Mesendoderm (in vitro differentiated cells): ENCODE data around the gene RIC1.

ENCODE experiments used
- DNase-seq: peaks from one replicate; pipeline ENCODE4 v3.0.0; 2013
- H2AK5ac ChIP-seq: 2 replicates; pipeline ENCODE4 v1.6.1; 2013; ENCODE audit warnings: low read length, inconsistent platforms
- H2BK120ac ChIP-seq: 2 replicates; pipeline ENCODE4 v1.6.1; 2013; ENCODE audit warnings: low read depth, mild to moderate bottlenecking, low read length, moderate library complexity, mixed read lengths
- H2BK15ac ChIP-seq: replicated peaks from 2 replicates; pipeline ENCODE4 v1.6.1; 2013; ENCODE audit warnings: low read depth, mild to moderate bottlenecking, moderate library complexity
- H2BK5ac ChIP-seq: 2 replicates; pipeline ENCODE4 v1.6.1; 2013; ENCODE audit warnings: low read length, inconsistent platforms
- H3K18ac ChIP-seq: 2 replicates; pipeline ENCODE4 v1.6.1; 2013; ENCODE audit warnings: mild to moderate bottlenecking, low read length, mixed read lengths
- H3K23ac ChIP-seq: one replicate; pipeline ENCODE4 v1.6.1; 2013; ENCODE audit warnings: low read length
- H3K27ac ChIP-seq: 2 replicates; pipeline ENCODE4 v1.5.1; 2013; ENCODE audit warnings: low read depth, mild to moderate bottlenecking, inconsistent platforms, low read length, moderate library complexity
- H3K27me3 ChIP-seq: 2 replicates; pipeline ENCODE4 v1.6.1; 2013; ENCODE audit warnings: low read length, control low read depth, mild to moderate bottlenecking, inconsistent platforms; ENCODE audit not compliant: insufficient read depth, poor library complexity
- H3K36me3 ChIP-seq: 2 replicates; pipeline ENCODE4 v1.6.1; 2013; ENCODE audit warnings: low read length, inconsistent platforms; ENCODE audit not compliant: control insufficient read depth, insufficient read depth
- H3K4ac ChIP-seq: one replicate; pipeline ENCODE4 v1.6.1; 2013; ENCODE audit warnings: low read depth, mild to moderate bottlenecking, low read length, moderate library complexity
- H3K4me1 ChIP-seq: 2 replicates; pipeline ENCODE4 v1.6.1; 2013; ENCODE audit warnings: low read depth, low read length, inconsistent platforms; ENCODE audit not compliant: control insufficient read depth
- H3K4me2 ChIP-seq: 2 replicates; pipeline ENCODE4 v1.6.1; 2013; ENCODE audit warnings: low read length
- H3K4me3 ChIP-seq: 2 replicates; pipeline ENCODE4 v1.5.1; 2013; ENCODE audit warnings: mild to moderate bottlenecking, low read length
- H3K56ac ChIP-seq: one replicate; pipeline ENCODE4 v1.6.1; 2013; ENCODE audit warnings: low read length
- H3K79me1 ChIP-seq: 2 replicates; pipeline ENCODE4 v1.6.1; 2013; ENCODE audit warnings: low read length, inconsistent platforms
- H3K79me2 ChIP-seq: 2 replicates; pipeline ENCODE4 v1.6.1; 2013; ENCODE audit warnings: mild to moderate bottlenecking, low read length; ENCODE audit not compliant: control insufficient read depth, insufficient read depth
- H3K9ac ChIP-seq: 2 replicates; pipeline ENCODE4 v1.6.1; 2013; ENCODE audit warnings: low read length, inconsistent platforms
- H4K5ac ChIP-seq: one replicate; pipeline ENCODE4 v1.6.1; 2013; ENCODE audit warnings: low read length
- H4K8ac ChIP-seq: one replicate; pipeline ENCODE4 v1.6.1; 2013; ENCODE audit warnings: low read depth, mild to moderate bottlenecking, control low read depth, low read length, moderate library complexity
- WGBS: extraction: QIAGEN DNeasy Blood & Tissue Kit; methylation state at CpG from one replicate; pipeline ENCODE4 v1.1.7; 2013; ENCODE audit warnings: low lambda C conversion rate, missing lambda C conversion rate; ENCODE audit not compliant: insufficient coverage; ENCODE audit errors: extremely low coverage; 5-methylcytosine and 5-hydroxymethylcytosine counted together

RIC1 gene

GRCh38 chr9:5756633-5757032 lies 127.7 kb downstream of the RIC1 start:
- H3K4ac ChIP-seq: no peak overlapping the region
- no peaks in the 10 kb centered on the region for H3K79me2 ChIP-seq
- H3K27me3 ChIP-seq: no peaks in the 10 kb centered on the region
- no peak overlapping the region for H4K5ac ChIP-seq
- H3K79me1 ChIP-seq: no peaks in the 10 kb centered on the region
- H2BK120ac ChIP-seq: no peak overlapping the region
- H3K23ac ChIP-seq: no peak overlapping the region
- no peaks in the 10 kb centered on the region for H3K4me1 ChIP-seq
- no peak overlapping the region for H3K4me3 ChIP-seq
- no peak overlapping the region for H3K4me2 ChIP-seq
- no peaks in the 10 kb centered on the region for H3K36me3 ChIP-seq
- no peak overlapping the region for H3K9ac ChIP-seq
- no peak overlapping the region for H2AK5ac ChIP-seq
- no peak overlapping the region for H3K56ac ChIP-seq
- H3K18ac ChIP-seq: no peak overlapping the region
- no peak overlapping the region for H4K8ac ChIP-seq
- WGBS: no CpG with 5 or more reads among the region's 3 CpGs
- no peak overlapping the region for H3K27ac ChIP-seq
- no peak overlapping the region for H2BK5ac ChIP-seq
- no peak overlapping the region for H2BK15ac ChIP-seq
- no peak for DNase-seq

GRCh38 chr9:5760338-5760737 lies 131.4 kb downstream of the RIC1 start:
- Histone ChIP-seq H4K8ac (no peak overlapping the region), H3K9ac (no peak overlapping the region), H3K4me3 (no peak overlapping the region), H2AK5ac (no peak overlapping the region), H3K18ac (no peak overlapping the region), H3K23ac (no peak overlapping the region), H3K27ac (no peak overlapping the region), H2BK120ac (no peak overlapping the region), H3K79me1 (no peaks in the 10 kb centered on the region), H2BK5ac (no peak overlapping the region), H3K4me1 (no peaks in the 10 kb centered on the region), H3K27me3 (no peaks in the 10 kb centered on the region), H3K79me2 (no peaks in the 10 kb centered on the region), H3K56ac (no peak overlapping the region), H2BK15ac (no peak overlapping the region), H3K4ac (no peak overlapping the region), H3K4me2 (no peak overlapping the region), H3K36me3 (peaks cover 1% of the 10 kb centered on the region), H4K5ac (no peak overlapping the region)
- no CpG with 5 or more reads among the region's 1 CpG for WGBS
- no peak for DNase-seq

- Histone ChIP-seq H3K18ac (no peak overlapping the region), H2BK5ac (no peak overlapping the region), H3K56ac (no peak overlapping the region), H3K79me2 (no peaks in the 10 kb centered on the region), H4K5ac (no peak overlapping the region), H3K4me3 (no peak overlapping the region), H3K4ac (no peak overlapping the region), H4K8ac (no peak overlapping the region), H3K4me2 (no peak overlapping the region), H2BK120ac (no peak overlapping the region), H3K4me1 (no peaks in the 10 kb centered on the region), H3K23ac (no peak overlapping the region), H2AK5ac (no peak overlapping the region), H3K27ac (no peak overlapping the region), H3K27me3 (no peaks in the 10 kb centered on the region), H3K9ac (no peak overlapping the region), H3K79me1 (no peaks in the 10 kb centered on the region), H3K36me3 (peaks cover 1% of the 10 kb centered on the region), H2BK15ac (no peak overlapping the region)
- no peak for DNase-seq
- no CpG with 5 or more reads among the region's 4 CpGs for WGBS
These were observed 133.5 kb downstream of the RIC1 start for GRCh38 chr9:5762421-5762820.

- no CpG with 5 or more reads among the region's 1 CpG for WGBS
- H3K36me3 ChIP-seq: peaks cover 1% of the 10 kb centered on the region
These were observed 135.4 kb downstream of the RIC1 start for GRCh38 chr9:5764130-5764868.

GRCh38 chr9:5767968-5768932 lies 139.3 kb downstream of the RIC1 start:
- no peak overlapping the region for H4K5ac ChIP-seq
- H3K27me3 ChIP-seq: no peaks in the 10 kb centered on the region
- no peak overlapping the region for H3K4me2 ChIP-seq
- H3K9ac ChIP-seq: no peak overlapping the region
- H3K18ac ChIP-seq: no peak overlapping the region
- DNase-seq: peak; percentile 8
- H3K56ac ChIP-seq: no peak overlapping the region
- no peak overlapping the region for H3K27ac ChIP-seq
- no peak overlapping the region for H3K23ac ChIP-seq
- WGBS: no CpG with 5 or more reads among the region's 5 CpGs
- no peaks in the 10 kb centered on the region for H3K79me2 ChIP-seq
- no peak overlapping the region for H2BK15ac ChIP-seq
- H3K4ac ChIP-seq: no peak overlapping the region
- no peaks in the 10 kb centered on the region for H3K36me3 ChIP-seq
- no peak overlapping the region for H4K8ac ChIP-seq
- H3K4me1 ChIP-seq: no peaks in the 10 kb centered on the region
- H3K79me1 ChIP-seq: no peaks in the 10 kb centered on the region
- no peak overlapping the region for H3K4me3 ChIP-seq
- no peak overlapping the region for H2BK5ac ChIP-seq
- no peak overlapping the region for H2AK5ac ChIP-seq
- H2BK120ac ChIP-seq: no peak overlapping the region

More at GRCh38 chr9:5764130-5764868, 135.4 kb downstream of the RIC1 start:
- Histone ChIP-seq H3K23ac (no peak overlapping the region), H2BK15ac (no peak overlapping the region), H4K8ac (no peak overlapping the region), H3K18ac (no peak overlapping the region), H4K5ac (no peak overlapping the region), H3K9ac (no peak overlapping the region), H3K4me1 (no peaks in the 10 kb centered on the region), H2BK5ac (no peak overlapping the region), H3K4me2 (no peak overlapping the region), H3K56ac (no peak overlapping the region), H3K79me1 (no peaks in the 10 kb centered on the region), H2BK120ac (no peak overlapping the region), H3K27ac (no peak overlapping the region), H3K27me3 (no peaks in the 10 kb centered on the region), H2AK5ac (no peak overlapping the region), H3K4ac (no peak overlapping the region), H3K79me2 (no peaks in the 10 kb centered on the region), H3K4me3 (no peak overlapping the region)
- no peak for DNase-seq
